ENCODE data around the gene VPS45.
"Not testable (repeated sequence)": the region's sequence is repeated elsewhere in the genome, so short reads cannot be mapped to it uniquely, and the experiment has no call there.

Gene VPS45

GRCh38 chr1:150135400-150135799 lies 67.8 kb downstream of the VPS45 start:
- FAIRE-seq: not testable (repeated sequence)

GRCh38 chr1:150138044-150138443 lies 70.5 kb downstream of the VPS45 start:
- FAIRE-seq: no peak

- no peak for FAIRE-seq
Measured at GRCh38 chr1:150141452-150141851, 73.9 kb downstream of the VPS45 start.

- FAIRE-seq: no peak
Measured at GRCh38 chr1:150142083-150142482, 74.5 kb downstream of the VPS45 start.

GRCh38 chr1:150144606-150145005 lies 77.0 kb downstream of the VPS45 start:
- no peak for FAIRE-seq

GRCh38 chr1:150146016-150146415 lies 78.4 kb downstream of the VPS45 start:
- not testable (repeated sequence) for FAIRE-seq

GRCh38 chr1:150146849-150147542 lies 79.4 kb downstream of the VPS45 start:
- FAIRE-seq: no peak

- FAIRE-seq: no peak
Measured at GRCh38 chr1:150148837-150149270, 81.3 kb downstream of the VPS45 start.

GRCh38 chr1:150149271-150150132 lies 81.9 kb downstream of the VPS45 start, which contains the start of gene PLEKHO1:
Gene PLEKHO1, plus strand, starts transcription at chr1:150149916. Its CDS starts 342 bp downstream, at chr1:150150258.
- FAIRE-seq: no peak

- FAIRE-seq: no peak
Measured at GRCh38 chr1:150150133-150151021, 82.8 kb downstream of the VPS45 start.

GRCh38 chr1:150151291-150152181 lies 84.0 kb downstream of the VPS45 start:
- FAIRE-seq: no peak

GRCh38 chr1:150152182-150152536 lies 84.6 kb downstream of the VPS45 start:
- no peak for FAIRE-seq

GRCh38 chr1:150152772-150153456 lies 85.3 kb downstream of the VPS45 start:
- FAIRE-seq: no peak

- no peak for FAIRE-seq
Measured at GRCh38 chr1:150154143-150154542, 86.6 kb downstream of the VPS45 start.

- no peak for FAIRE-seq
Measured at GRCh38 chr1:150155413-150156071, 88.0 kb downstream of the VPS45 start.

- FAIRE-seq: no peak
Measured at GRCh38 chr1:150156868-150157603, 89.5 kb downstream of the VPS45 start.

- FAIRE-seq: no peak
Measured at GRCh38 chr1:150159550-150159949, 92.0 kb downstream of the VPS45 start.

- no peak for FAIRE-seq
Measured at GRCh38 chr1:150160964-150161621, 93.5 kb downstream of the VPS45 start.
